GM21529 (cell line): ENCODE results near the gene ANXA2.
"Not testable (repeated sequence)": the region's sequence is repeated elsewhere in the genome, so short reads cannot be mapped to it uniquely, and the experiment has no call there.

Experiments
- ATAC-seq: cut with Tn5 transposase; IDR thresholded peaks from one replicate; pipeline ENCODE4 v1.9.1; 2021; ENCODE audit not compliant: unreplicated experiment

ANXA2 gene

GRCh38 chr15:60411774-60412425, 14.1 kb upstream of the ANXA2 start:
- no peak for ATAC-seq

- ATAC-seq, result not testable (repeated sequence)
Observed at GRCh38 chr15:60410350-60410749, 12.6 kb upstream of the ANXA2 start.

GRCh38 chr15:60408463-60408981, 10.7 kb upstream of the ANXA2 start:
- ATAC-seq, result no peak

- no peak for ATAC-seq
Observed at GRCh38 chr15:60407415-60407805, 9.6 kb upstream of the ANXA2 start.

GRCh38 chr15:60406513-60407414, 9.0 kb upstream of the ANXA2 start:
- no peak for ATAC-seq

- no peak for ATAC-seq
Observed at GRCh38 chr15:60405399-60405798, 7.6 kb upstream of the ANXA2 start.

- ATAC-seq, result not testable (repeated sequence)
Observed at GRCh38 chr15:60404351-60404750, 6.6 kb upstream of the ANXA2 start.

GRCh38 chr15:60400944-60401343, 3.2 kb upstream of the ANXA2 start:
- no peak for ATAC-seq

- ATAC-seq, result no peak
Observed at GRCh38 chr15:60399931-60400330, 2.1 kb upstream of the ANXA2 start.

GRCh38 chr15:60399246-60399915, 1.6 kb upstream of the ANXA2 start:
- no peak for ATAC-seq

- peak; percentile 74 for ATAC-seq
Observed at GRCh38 chr15:60396958-60397771, 621 bp downstream of the ANXA2 start.

GRCh38 chr15:60396560-60396957, 1.2 kb downstream of the ANXA2 start:
- ATAC-seq, result no peak

GRCh38 chr15:60396100-60396499, 1.7 kb downstream of the ANXA2 start:
- ATAC-seq, result no peak

- no peak for ATAC-seq
Observed at GRCh38 chr15:60395276-60396011, 2.3 kb downstream of the ANXA2 start.

GRCh38 chr15:60394689-60395097, 3.1 kb downstream of the ANXA2 start:
- ATAC-seq, result no peak

GRCh38 chr15:60392986-60393790, 4.6 kb downstream of the ANXA2 start:
- ATAC-seq, result no peak

- ATAC-seq, result no peak
Observed at GRCh38 chr15:60392601-60392985, 5.2 kb downstream of the ANXA2 start.

- no peak for ATAC-seq
Observed at GRCh38 chr15:60391722-60392315, 6.0 kb downstream of the ANXA2 start.
